C4-2B (cell line): Measurements from ENCODE around the gene CDKN1C.

Source experiments
- CTCF ChIP-seq: fragments of 450-650 bp; conservative IDR thresholded peaks from 2 replicates; pipeline ENCODE4 v1.5.1; 2017; ENCODE audit warnings: mild to moderate bottlenecking
- ZFX ChIP-seq: fragments of 450-650 bp; IDR thresholded peaks from 2 replicates; pipeline ENCODE4 v1.6.1; 2017

- no peak for TF ChIP-seq CTCF
- no peak for TF ChIP-seq ZFX
These were observed 45.8 kb upstream of the CDKN1C start for GRCh38 chr11:2931420-2931746.
